GM12892 (cell line): ENCODE results near the gene ZFP64.

Experiments
- DNase-seq: peaks from one replicate; pipeline ENCODE4 v3.0.0; 2011; ENCODE audit not compliant: insufficient read length
- FAIRE-seq: peaks from 2 replicates; lab custom pipeline; 2011; peaks lifted over from hg19 to GRCh38; lab: Jason Lieb, UNC
- POLR2A ChIP-seq: IDR thresholded peaks from 2 replicates; pipeline ENCODE4 v1.6.1; 2011; ENCODE audit warnings: low read depth, low read length, control low read depth
- POLR2AphosphoS5 ChIP-seq: IDR thresholded peaks from 2 replicates; pipeline ENCODE4 v1.6.1; 2011; ENCODE audit warnings: low read depth, low read length, control low read depth
- TAF1 ChIP-seq: IDR thresholded peaks from 2 replicates; pipeline ENCODE4 v1.6.1; 2011; ENCODE audit warnings: low read depth, mild to moderate bottlenecking, control low read depth, low read length, borderline replicate concordance

The ZFP64 gene

GRCh38 chr20:52219441-52219840 is 27.9 kb upstream of the ZFP64 start:
- DNase-seq (no peak), FAIRE-seq (no peak)
- TF ChIP-seq POLR2AphosphoS5 (no peak), POLR2A (no peak), TAF1 (no peak)

- TF ChIP-seq POLR2A, result no peak
- no peak for TF ChIP-seq TAF1
- TF ChIP-seq POLR2AphosphoS5, result no peak
- no peak for DNase-seq
- FAIRE-seq, result no peak
Observed at GRCh38 chr20:52217689-52218395, 26.3 kb upstream of the ZFP64 start.

GRCh38 chr20:52213995-52214394 is 22.4 kb upstream of the ZFP64 start:
- TF ChIP-seq POLR2A, result no peak
- TF ChIP-seq TAF1, result no peak
- no peak for FAIRE-seq
- DNase-seq, result no peak

GRCh38 chr20:52212943-52213342 is 21.4 kb upstream of the ZFP64 start:
- DNase-seq, result no peak
- TF ChIP-seq POLR2A (no peak), POLR2AphosphoS5 (no peak), TAF1 (no peak)
- FAIRE-seq, result no peak

- TF ChIP-seq TAF1 (no peak), POLR2AphosphoS5 (no peak), POLR2A (no peak)
- FAIRE-seq, result no peak
Observed at GRCh38 chr20:52210037-52210990, 18.7 kb upstream of the ZFP64 start.

GRCh38 chr20:52209154-52209571 is 17.6 kb upstream of the ZFP64 start:
- TF ChIP-seq TAF1 (no peak), POLR2A (no peak), POLR2AphosphoS5 (no peak)
- DNase-seq (no peak), FAIRE-seq (no peak)

More at GRCh38 chr20:52210037-52210990, 18.7 kb upstream of the ZFP64 start:
- DNase-seq, result no peak

GRCh38 chr20:52207020-52207810 is 15.6 kb upstream of the ZFP64 start:
- TF ChIP-seq POLR2A (no peak), POLR2AphosphoS5 (no peak), TAF1 (no peak)
- DNase-seq (no peak), FAIRE-seq (no peak)

- no peak for FAIRE-seq
- DNase-seq, result no peak
- TF ChIP-seq POLR2AphosphoS5 (no peak), POLR2A (no peak), TAF1 (no peak)
Observed at GRCh38 chr20:52204136-52204535, 12.6 kb upstream of the ZFP64 start.

GRCh38 chr20:52201395-52201794 is 9.8 kb upstream of the ZFP64 start:
- no peak for FAIRE-seq
- DNase-seq, result no peak

GRCh38 chr20:52200870-52201269 is 9.3 kb upstream of the ZFP64 start:
- DNase-seq (no peak), FAIRE-seq (no peak)
- no peak for TF ChIP-seq TAF1

More at GRCh38 chr20:52201395-52201794, 9.8 kb upstream of the ZFP64 start:
- TF ChIP-seq POLR2AphosphoS5, result no peak
- no peak for TF ChIP-seq TAF1
- TF ChIP-seq POLR2A, result no peak

GRCh38 chr20:52196845-52197244 is 5.3 kb upstream of the ZFP64 start:
- TF ChIP-seq POLR2AphosphoS5 (no peak), POLR2A (no peak), TAF1 (no peak)
- DNase-seq, result no peak
- no peak for FAIRE-seq
